WTC11 (cell line): ENCODE results near the gene GBP7. TPM values are rescaled to one million over a fixed set of nuclear protein-coding genes. Genes with fewer than 3 reads are reported as not detected.

Source experiments
- ATAC-seq: fragments of 200-7000 bp; cut with Tn5 transposase; 2 replicates; pipeline ENCODE4 v1.10.0; 2021; ENCODE audit warnings: mild to moderate bottlenecking, moderate library complexity
- CTCF ChIA-PET: fragments of 300-600 bp; sonication (Branson Sonifier 250); formaldehyde crosslinking; loops from one replicate; lab custom pipeline; 2021; ENCODE audit warnings: antibody characterized with exemption; lab: Charles Lee
- POLR2A ChIA-PET: fragments of 350-600 bp; sonication (Branson Sonifier 250); formaldehyde crosslinking; loops from one replicate; lab custom pipeline; 2021; ENCODE audit warnings: antibody characterized with exemption; lab: Charles Lee
- DNase-seq: peaks from one replicate; pipeline ENCODE4 v3.0.0; 2021; ENCODE audit warnings: low spot score
- H3K27ac Mint-ChIP-seq: 2 replicates; pipeline ENCODE4 v1.8.0; 2021; ENCODE audit warnings: mixed read lengths
- H3K27me3 Mint-ChIP-seq: 2 replicates; pipeline ENCODE4 v1.8.0; 2021; ENCODE audit warnings: low read depth, mild to moderate bottlenecking, moderate library complexity, mixed read lengths
- H3K36me3 Mint-ChIP-seq: 2 replicates; pipeline ENCODE4 v1.8.0; 2021; ENCODE audit warnings: mixed read lengths
- H3K4me1 Mint-ChIP-seq: 2 replicates; pipeline ENCODE4 v1.8.0; 2022; ENCODE audit warnings: mixed read lengths
- H3K4me3 Mint-ChIP-seq: 2 replicates; pipeline ENCODE4 v1.8.0; 2021; ENCODE audit warnings: mild to moderate bottlenecking, moderate library complexity, mixed read lengths
- H3K9me3 Mint-ChIP-seq: 2 replicates; pipeline ENCODE4 v1.8.0; 2021; ENCODE audit warnings: mixed read lengths
- ETV6 ChIP-seq: sonication (generic); formaldehyde crosslinking; IDR thresholded peaks from 2 replicates; pipeline ENCODE4 v1.8.1; 2022; ENCODE audit warnings: mild to moderate bottlenecking, missing genetic modification reagents
- GABPB1 ChIP-seq: sonication (generic); formaldehyde crosslinking; IDR thresholded peaks from 2 replicates; pipeline ENCODE4 v1.8.1; 2023; ENCODE audit warnings: mild to moderate bottlenecking, missing genetic modification reagents
- HMGA2 ChIP-seq: fragments of 250-450 bp; sonication (Bioruptor Pico); IDR thresholded peaks from 2 replicates; pipeline ENCODE4 v1.4.0; 2021; ENCODE audit warnings: mild to moderate bottlenecking, moderate library complexity
- TEAD4 ChIP-seq: sonication (generic); formaldehyde crosslinking; IDR thresholded peaks from 2 replicates; pipeline ENCODE4 v1.8.0; 2022; ENCODE audit warnings: mild to moderate bottlenecking, missing genetic modification reagents
- ZNF396 ChIP-seq: fragments of 250-450 bp; sonication (Bioruptor Pico); IDR thresholded peaks from 2 replicates; pipeline ENCODE4 v1.8.0; 2021; ENCODE audit warnings: mild to moderate bottlenecking, moderate library complexity, borderline replicate concordance
- total RNA-seq: library from RNA; stranded (reverse); gene quantifications from 3 replicates; pipeline ENCODE4 v1.2.3, GENCODE V29; 2021
- TF ChIP-seq, protein P1 (sequence below): sonication (generic); formaldehyde crosslinking; IDR thresholded peaks from 2 replicates; pipeline ENCODE4 v1.8.0; 2023; ENCODE audit warnings: missing genetic modification reagents, mild to moderate bottlenecking, borderline replicate concordance
- TF ChIP-seq, protein P2 (sequence below): sonication (generic); formaldehyde crosslinking; conservative IDR thresholded peaks from 2 replicates; pipeline ENCODE4 v1.8.1; 2023; ENCODE audit warnings: mild to moderate bottlenecking, low read depth, missing genetic modification reagents, moderate library complexity
- TF ChIP-seq, protein P3 (sequence below): fragments of 200-600 bp; IDR thresholded peaks from 2 replicates; pipeline ENCODE4 v1.8.0; 2022; ENCODE audit warnings: antibody characterized with exemption
- TF ChIP-seq, protein P4 (sequence below): fragments of 250-450 bp; sonication (Bioruptor Pico); conservative IDR thresholded peaks from 2 replicates; pipeline ENCODE4 v1.9.0; 2021; ENCODE audit warnings: mild to moderate bottlenecking
- TF ChIP-seq, protein P5 (sequence below): sonication (generic); formaldehyde crosslinking; IDR thresholded peaks from 2 replicates; pipeline ENCODE4 v1.8.1; 2022; ENCODE audit warnings: low read depth, mild to moderate bottlenecking, moderate library complexity, missing genetic modification reagents, borderline replicate concordance
- TF ChIP-seq, protein P6 (sequence below): sonication (generic); formaldehyde crosslinking; IDR thresholded peaks from 2 replicates; pipeline ENCODE4 v1.8.0; 2022; ENCODE audit warnings: missing genetic modification reagents
- TF ChIP-seq, protein P7 (sequence below): sonication (generic); formaldehyde crosslinking; IDR thresholded peaks from 2 replicates; pipeline ENCODE4 v1.8.0; 2023; ENCODE audit warnings: missing genetic modification reagents
- TF ChIP-seq, protein P8 (sequence below): fragments of 250-450 bp; sonication (Bioruptor Pico); IDR thresholded peaks from 2 replicates; pipeline ENCODE4 v1.9.0; 2021; ENCODE audit warnings: mild to moderate bottlenecking

The GBP7 gene
- total RNA-seq, 1 experiment from 2014 or later, result not detected

DNA sequence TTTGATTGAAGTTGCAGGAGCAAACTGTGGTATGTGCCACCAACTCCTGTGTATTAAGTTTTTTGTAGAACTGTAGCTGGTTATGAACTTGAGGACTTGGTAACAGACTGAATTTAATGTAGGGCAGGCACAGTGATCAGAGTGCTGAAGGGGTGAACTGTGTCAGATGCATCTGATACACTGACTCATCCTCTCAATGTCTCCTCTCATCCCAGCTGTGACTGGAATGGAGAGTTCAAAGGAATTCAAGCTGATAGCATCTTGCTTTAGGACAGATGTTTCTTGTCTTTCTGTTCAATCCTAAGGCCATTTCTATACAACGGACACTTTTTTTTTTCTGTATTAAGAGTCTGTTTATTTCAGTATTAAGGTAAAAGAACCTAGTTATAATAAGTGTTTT is 85.8 kb downstream of the GBP7 start (continued):
- TF ChIP-seq, protein P1, sequence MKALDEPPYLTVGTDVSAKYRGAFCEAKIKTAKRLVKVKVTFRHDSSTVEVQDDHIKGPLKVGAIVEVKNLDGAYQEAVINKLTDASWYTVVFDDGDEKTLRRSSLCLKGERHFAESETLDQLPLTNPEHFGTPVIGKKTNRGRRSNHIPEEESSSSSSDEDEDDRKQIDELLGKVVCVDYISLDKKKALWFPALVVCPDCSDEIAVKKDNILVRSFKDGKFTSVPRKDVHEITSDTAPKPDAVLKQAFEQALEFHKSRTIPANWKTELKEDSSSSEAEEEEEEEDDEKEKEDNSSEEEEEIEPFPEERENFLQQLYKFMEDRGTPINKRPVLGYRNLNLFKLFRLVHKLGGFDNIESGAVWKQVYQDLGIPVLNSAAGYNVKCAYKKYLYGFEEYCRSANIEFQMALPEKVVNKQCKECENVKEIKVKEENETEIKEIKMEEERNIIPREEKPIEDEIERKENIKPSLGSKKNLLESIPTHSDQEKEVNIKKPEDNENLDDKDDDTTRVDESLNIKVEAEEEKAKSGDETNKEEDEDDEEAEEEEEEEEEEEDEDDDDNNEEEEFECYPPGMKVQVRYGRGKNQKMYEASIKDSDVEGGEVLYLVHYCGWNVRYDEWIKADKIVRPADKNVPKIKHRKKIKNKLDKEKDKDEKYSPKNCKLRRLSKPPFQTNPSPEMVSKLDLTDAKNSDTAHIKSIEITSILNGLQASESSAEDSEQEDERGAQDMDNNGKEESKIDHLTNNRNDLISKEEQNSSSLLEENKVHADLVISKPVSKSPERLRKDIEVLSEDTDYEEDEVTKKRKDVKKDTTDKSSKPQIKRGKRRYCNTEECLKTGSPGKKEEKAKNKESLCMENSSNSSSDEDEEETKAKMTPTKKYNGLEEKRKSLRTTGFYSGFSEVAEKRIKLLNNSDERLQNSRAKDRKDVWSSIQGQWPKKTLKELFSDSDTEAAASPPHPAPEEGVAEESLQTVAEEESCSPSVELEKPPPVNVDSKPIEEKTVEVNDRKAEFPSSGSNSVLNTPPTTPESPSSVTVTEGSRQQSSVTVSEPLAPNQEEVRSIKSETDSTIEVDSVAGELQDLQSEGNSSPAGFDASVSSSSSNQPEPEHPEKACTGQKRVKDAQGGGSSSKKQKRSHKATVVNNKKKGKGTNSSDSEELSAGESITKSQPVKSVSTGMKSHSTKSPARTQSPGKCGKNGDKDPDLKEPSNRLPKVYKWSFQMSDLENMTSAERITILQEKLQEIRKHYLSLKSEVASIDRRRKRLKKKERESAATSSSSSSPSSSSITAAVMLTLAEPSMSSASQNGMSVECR (CRISPR knock-in tag), result no peak
- TF ChIP-seq, protein P2, sequence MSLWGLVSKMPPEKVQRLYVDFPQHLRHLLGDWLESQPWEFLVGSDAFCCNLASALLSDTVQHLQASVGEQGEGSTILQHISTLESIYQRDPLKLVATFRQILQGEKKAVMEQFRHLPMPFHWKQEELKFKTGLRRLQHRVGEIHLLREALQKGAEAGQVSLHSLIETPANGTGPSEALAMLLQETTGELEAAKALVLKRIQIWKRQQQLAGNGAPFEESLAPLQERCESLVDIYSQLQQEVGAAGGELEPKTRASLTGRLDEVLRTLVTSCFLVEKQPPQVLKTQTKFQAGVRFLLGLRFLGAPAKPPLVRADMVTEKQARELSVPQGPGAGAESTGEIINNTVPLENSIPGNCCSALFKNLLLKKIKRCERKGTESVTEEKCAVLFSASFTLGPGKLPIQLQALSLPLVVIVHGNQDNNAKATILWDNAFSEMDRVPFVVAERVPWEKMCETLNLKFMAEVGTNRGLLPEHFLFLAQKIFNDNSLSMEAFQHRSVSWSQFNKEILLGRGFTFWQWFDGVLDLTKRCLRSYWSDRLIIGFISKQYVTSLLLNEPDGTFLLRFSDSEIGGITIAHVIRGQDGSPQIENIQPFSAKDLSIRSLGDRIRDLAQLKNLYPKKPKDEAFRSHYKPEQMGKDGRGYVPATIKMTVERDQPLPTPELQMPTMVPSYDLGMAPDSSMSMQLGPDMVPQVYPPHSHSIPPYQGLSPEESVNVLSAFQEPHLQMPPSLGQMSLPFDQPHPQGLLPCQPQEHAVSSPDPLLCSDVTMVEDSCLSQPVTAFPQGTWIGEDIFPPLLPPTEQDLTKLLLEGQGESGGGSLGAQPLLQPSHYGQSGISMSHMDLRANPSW (CRISPR knock-in tag), result no peak
- no peak for TF ChIP-seq ZNF396
- TF ChIP-seq, all 79 proteins: peak for 0

DNA sequence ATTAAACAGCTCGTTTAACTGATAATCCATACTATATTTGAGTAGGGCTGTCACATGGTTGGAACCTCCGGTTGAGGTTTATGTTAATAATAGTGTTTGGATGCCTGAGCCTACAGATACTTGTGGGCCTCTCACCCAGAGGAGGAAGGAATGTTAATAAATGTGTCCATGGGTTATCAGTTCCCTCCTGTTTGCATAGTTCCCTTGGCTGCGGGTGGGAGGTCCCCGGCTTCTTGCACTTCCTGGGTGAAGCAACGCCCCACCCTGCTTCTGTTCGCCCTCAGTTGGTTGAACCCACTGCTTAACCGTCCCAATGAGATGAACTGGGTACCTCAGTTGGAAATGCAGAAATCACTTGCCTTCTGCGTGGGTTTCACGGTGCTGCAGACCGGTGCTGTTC is 87.2 kb downstream of the GBP7 start:
- CTCF ChIA-PET, result no interaction called here
- H3K4me1 Mint-ChIP-seq, result peaks cover 16% of the 10 kb centered on the region
- DNase-seq, result no peak
- no peak for TF ChIP-seq ETV6 (CRISPR knock-in tag)
- no peak for TF ChIP-seq TEAD4
- TF ChIP-seq, protein P3, sequence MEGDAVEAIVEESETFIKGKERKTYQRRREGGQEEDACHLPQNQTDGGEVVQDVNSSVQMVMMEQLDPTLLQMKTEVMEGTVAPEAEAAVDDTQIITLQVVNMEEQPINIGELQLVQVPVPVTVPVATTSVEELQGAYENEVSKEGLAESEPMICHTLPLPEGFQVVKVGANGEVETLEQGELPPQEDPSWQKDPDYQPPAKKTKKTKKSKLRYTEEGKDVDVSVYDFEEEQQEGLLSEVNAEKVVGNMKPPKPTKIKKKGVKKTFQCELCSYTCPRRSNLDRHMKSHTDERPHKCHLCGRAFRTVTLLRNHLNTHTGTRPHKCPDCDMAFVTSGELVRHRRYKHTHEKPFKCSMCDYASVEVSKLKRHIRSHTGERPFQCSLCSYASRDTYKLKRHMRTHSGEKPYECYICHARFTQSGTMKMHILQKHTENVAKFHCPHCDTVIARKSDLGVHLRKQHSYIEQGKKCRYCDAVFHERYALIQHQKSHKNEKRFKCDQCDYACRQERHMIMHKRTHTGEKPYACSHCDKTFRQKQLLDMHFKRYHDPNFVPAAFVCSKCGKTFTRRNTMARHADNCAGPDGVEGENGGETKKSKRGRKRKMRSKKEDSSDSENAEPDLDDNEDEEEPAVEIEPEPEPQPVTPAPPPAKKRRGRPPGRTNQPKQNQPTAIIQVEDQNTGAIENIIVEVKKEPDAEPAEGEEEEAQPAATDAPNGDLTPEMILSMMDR, result no peak
- no peak for TF ChIP-seq HMGA2
- no peak for TF ChIP-seq GABPB1 (CRISPR knock-in tag)
- TF ChIP-seq, protein P4, sequence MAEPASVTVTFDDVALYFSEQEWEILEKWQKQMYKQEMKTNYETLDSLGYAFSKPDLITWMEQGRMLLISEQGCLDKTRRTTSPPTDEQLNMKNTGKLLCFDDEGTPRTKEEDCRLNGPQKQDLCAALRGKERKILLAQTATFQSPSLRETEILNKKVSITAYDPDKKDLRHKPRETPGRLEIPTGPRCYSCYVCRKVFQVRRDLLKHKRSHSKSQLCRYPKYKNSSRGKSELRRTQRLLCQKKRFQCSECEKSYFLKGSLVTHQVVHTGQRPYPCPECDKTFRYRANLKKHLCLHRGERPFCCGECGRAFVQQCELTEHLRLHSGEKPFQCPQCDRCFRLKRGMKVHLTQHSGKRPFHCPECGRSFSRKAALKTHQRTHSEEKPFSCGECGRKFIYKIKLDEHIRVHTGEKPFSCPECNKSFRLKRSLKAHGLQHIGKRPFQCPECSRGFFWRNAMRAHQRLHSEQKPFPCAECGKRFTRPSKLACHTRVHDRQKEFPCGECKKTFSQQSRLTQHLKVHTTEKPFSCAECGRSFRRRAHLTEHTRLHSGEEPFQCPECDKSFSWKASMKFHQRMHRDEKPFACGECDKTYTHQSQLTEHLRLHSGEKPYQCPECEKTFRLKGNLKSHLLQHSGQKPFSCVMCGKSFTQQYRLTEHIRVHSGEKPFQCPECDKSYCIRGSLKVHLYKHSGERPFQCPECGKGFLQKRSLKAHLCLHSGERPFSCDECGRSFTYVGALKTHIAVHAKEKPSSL (CRISPR knock-in tag), result no peak
- TF ChIP-seq, protein P5, sequence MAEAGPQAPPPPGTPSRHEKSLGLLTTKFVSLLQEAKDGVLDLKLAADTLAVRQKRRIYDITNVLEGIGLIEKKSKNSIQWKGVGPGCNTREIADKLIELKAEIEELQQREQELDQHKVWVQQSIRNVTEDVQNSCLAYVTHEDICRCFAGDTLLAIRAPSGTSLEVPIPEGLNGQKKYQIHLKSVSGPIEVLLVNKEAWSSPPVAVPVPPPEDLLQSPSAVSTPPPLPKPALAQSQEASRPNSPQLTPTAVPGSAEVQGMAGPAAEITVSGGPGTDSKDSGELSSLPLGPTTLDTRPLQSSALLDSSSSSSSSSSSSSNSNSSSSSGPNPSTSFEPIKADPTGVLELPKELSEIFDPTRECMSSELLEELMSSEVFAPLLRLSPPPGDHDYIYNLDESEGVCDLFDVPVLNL (CRISPR knock-in tag), result no peak
- TF ChIP-seq, protein P6, sequence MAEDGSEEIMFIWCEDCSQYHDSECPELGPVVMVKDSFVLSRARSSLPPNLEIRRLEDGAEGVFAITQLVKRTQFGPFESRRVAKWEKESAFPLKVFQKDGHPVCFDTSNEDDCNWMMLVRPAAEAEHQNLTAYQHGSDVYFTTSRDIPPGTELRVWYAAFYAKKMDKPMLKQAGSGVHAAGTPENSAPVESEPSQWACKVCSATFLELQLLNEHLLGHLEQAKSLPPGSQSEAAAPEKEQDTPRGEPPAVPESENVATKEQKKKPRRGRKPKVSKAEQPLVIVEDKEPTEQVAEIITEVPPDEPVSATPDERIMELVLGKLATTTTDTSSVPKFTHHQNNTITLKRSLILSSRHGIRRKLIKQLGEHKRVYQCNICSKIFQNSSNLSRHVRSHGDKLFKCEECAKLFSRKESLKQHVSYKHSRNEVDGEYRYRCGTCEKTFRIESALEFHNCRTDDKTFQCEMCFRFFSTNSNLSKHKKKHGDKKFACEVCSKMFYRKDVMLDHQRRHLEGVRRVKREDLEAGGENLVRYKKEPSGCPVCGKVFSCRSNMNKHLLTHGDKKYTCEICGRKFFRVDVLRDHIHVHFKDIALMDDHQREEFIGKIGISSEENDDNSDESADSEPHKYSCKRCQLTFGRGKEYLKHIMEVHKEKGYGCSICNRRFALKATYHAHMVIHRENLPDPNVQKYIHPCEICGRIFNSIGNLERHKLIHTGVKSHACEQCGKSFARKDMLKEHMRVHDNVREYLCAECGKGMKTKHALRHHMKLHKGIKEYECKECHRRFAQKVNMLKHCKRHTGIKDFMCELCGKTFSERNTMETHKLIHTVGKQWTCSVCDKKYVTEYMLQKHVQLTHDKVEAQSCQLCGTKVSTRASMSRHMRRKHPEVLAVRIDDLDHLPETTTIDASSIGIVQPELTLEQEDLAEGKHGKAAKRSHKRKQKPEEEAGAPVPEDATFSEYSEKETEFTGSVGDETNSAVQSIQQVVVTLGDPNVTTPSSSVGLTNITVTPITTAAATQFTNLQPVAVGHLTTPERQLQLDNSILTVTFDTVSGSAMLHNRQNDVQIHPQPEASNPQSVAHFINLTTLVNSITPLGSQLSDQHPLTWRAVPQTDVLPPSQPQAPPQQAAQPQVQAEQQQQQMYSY (CRISPR knock-in tag), result no peak
- TF ChIP-seq, protein P7, sequence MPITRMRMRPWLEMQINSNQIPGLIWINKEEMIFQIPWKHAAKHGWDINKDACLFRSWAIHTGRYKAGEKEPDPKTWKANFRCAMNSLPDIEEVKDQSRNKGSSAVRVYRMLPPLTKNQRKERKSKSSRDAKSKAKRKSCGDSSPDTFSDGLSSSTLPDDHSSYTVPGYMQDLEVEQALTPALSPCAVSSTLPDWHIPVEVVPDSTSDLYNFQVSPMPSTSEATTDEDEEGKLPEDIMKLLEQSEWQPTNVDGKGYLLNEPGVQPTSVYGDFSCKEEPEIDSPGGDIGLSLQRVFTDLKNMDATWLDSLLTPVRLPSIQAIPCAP (CRISPR knock-in tag), result no peak
- TF ChIP-seq, protein P8, sequence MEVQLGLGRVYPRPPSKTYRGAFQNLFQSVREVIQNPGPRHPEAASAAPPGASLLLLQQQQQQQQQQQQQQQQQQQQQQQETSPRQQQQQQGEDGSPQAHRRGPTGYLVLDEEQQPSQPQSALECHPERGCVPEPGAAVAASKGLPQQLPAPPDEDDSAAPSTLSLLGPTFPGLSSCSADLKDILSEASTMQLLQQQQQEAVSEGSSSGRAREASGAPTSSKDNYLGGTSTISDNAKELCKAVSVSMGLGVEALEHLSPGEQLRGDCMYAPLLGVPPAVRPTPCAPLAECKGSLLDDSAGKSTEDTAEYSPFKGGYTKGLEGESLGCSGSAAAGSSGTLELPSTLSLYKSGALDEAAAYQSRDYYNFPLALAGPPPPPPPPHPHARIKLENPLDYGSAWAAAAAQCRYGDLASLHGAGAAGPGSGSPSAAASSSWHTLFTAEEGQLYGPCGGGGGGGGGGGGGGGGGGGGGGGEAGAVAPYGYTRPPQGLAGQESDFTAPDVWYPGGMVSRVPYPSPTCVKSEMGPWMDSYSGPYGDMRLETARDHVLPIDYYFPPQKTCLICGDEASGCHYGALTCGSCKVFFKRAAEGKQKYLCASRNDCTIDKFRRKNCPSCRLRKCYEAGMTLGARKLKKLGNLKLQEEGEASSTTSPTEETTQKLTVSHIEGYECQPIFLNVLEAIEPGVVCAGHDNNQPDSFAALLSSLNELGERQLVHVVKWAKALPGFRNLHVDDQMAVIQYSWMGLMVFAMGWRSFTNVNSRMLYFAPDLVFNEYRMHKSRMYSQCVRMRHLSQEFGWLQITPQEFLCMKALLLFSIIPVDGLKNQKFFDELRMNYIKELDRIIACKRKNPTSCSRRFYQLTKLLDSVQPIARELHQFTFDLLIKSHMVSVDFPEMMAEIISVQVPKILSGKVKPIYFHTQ (CRISPR knock-in tag), result no peak

More for the DNA sequence above, 87.2 kb downstream of the GBP7 start:
- no peak overlapping the region for H3K4me3 Mint-ChIP-seq
- POLR2A ChIA-PET, result no interaction called here
- H3K9me3 Mint-ChIP-seq, result no peaks in the 10 kb centered on the region
- H3K27ac Mint-ChIP-seq, result no peak overlapping the region
- H3K27me3 Mint-ChIP-seq, result no peaks in the 10 kb centered on the region
- no peak for ATAC-seq
- H3K36me3 Mint-ChIP-seq, result no peaks in the 10 kb centered on the region
